ENCODE data around the gene CCDC167. TPM values are rescaled to one million over a fixed set of nuclear protein-coding genes. Genes with fewer than 3 reads are reported as not detected.
A peak's percentile ranks its signal among the peaks of the same experiment; 100 is the strongest.

CCDC167 gene
- total RNA-seq, 2 experiments from 2014 or later: 55.3 to 60.3 TPM

GRCh38 chr6:37539171-37540028 lies 39.7 kb upstream of the CCDC167 start:
- Mint-ChIP-seq H3K4me1 (peaks cover 19% of the 10 kb centered on the region), H3K27me3 (no peaks in the 10 kb centered on the region), H3K36me3 (ENCODE audit: low read depth) (peaks cover 10% of the 10 kb centered on the region), H3K4me3 (no peak overlapping the region), H3K27ac (no peak overlapping the region), H3K9me3 (ENCODE audit: low read depth) (no peaks in the 10 kb centered on the region)
- CTCF ChIA-PET: interaction anchor here (0.7 to 1.9 kb wide), 5 partner anchors 16 to 54 kb away, joined by 3 to 10 read pairs (median 5); no protein-coding TSS in a partner anchor
- ATAC-seq: no peak
- DNase-seq: no peak
- POLR2A ChIA-PET: interaction anchor here (0.6 kb wide), 2 partner anchors 441 to 602 kb away, joined by 3 to 5 read pairs; no protein-coding TSS in a partner anchor
- intact Hi-C loops (cut with DNase I, micrococcal nuclease): loop anchor here in 1 of 2 experiments (2.0 kb wide), 1 partner anchor 27 kb away; no protein-coding TSS in a partner anchor

- H3K9me3 Mint-ChIP-seq (ENCODE audit: low read depth): no peaks in the 10 kb centered on the region
- H3K4me3 Mint-ChIP-seq: no peak overlapping the region
- CTCF ChIA-PET: interaction anchor here (0.7 to 1.9 kb wide), 5 partner anchors 10 to 950 kb away, joined by 3 to 10 read pairs (median 4); no protein-coding TSS in a partner anchor
- intact Hi-C loops (cut with DNase I, micrococcal nuclease): loop anchor here in 1 of 2 experiments (2.0 kb wide), 1 partner anchor 29 kb away; no protein-coding TSS in a partner anchor
- ATAC-seq (peak; percentile 24), DNase-seq (peak; percentile 39)
- H3K27ac Mint-ChIP-seq: no peak overlapping the region
- peaks cover 10% of the 10 kb centered on the region for H3K36me3 Mint-ChIP-seq (ENCODE audit: low read depth)
- H3K4me1 Mint-ChIP-seq: peaks cover 20% of the 10 kb centered on the region
- no peaks in the 10 kb centered on the region for H3K27me3 Mint-ChIP-seq
- POLR2A ChIA-PET: interaction anchor here (0.6 kb wide), 1 partner anchor 664 kb away, joined by 3 read pairs; the partner anchor contains the start of gene PPIL1
These were observed 38.4 kb upstream of the CCDC167 start for GRCh38 chr6:37538107-37538506.

- Mint-ChIP-seq H3K4me1 (peaks cover 18% of the 10 kb centered on the region), H3K4me3 (no peak overlapping the region), H3K27ac (no peak overlapping the region), H3K27me3 (no peaks in the 10 kb centered on the region), H3K9me3 (ENCODE audit: low read depth) (no peaks in the 10 kb centered on the region), H3K36me3 (ENCODE audit: low read depth) (peaks cover 10% of the 10 kb centered on the region)
- intact Hi-C loops (cut with DNase I, micrococcal nuclease): no loop called here
- ChIA-PET CTCF (interaction anchor here (1.2 to 1.5 kb wide), 2 partner anchors 28 to 167 kb away, joined by 3 to 4 read pairs; no protein-coding TSS in a partner anchor), POLR2A (interaction anchor here (0.6 kb wide), 1 partner anchor 358 kb away, joined by 3 read pairs; no protein-coding TSS in a partner anchor)
- ATAC-seq (no peak), DNase-seq (no peak)
These were observed 37.9 kb upstream of the CCDC167 start for GRCh38 chr6:37537548-37537947.

GRCh38 chr6:37536491-37537190 lies 36.9 kb upstream of the CCDC167 start:
- no peak overlapping the region for H3K4me3 Mint-ChIP-seq
- CTCF ChIA-PET: interaction anchor here (0.6 to 1.5 kb wide), 3 partner anchors 29 to 137 kb away, joined by 3 read pairs; no protein-coding TSS in a partner anchor
- ATAC-seq (no peak), DNase-seq (no peak)
- POLR2A ChIA-PET: no interaction called here
- H3K36me3 Mint-ChIP-seq (ENCODE audit: low read depth): peaks cover 10% of the 10 kb centered on the region
- H3K27ac Mint-ChIP-seq: no peak overlapping the region
- intact Hi-C loops (cut with DNase I, micrococcal nuclease): no loop called here
- H3K9me3 Mint-ChIP-seq (ENCODE audit: low read depth): no peaks in the 10 kb centered on the region
- H3K4me1 Mint-ChIP-seq: peaks cover 13% of the 10 kb centered on the region
- H3K27me3 Mint-ChIP-seq: no peaks in the 10 kb centered on the region

- H3K4me3 Mint-ChIP-seq: no peak overlapping the region
- H3K4me1 Mint-ChIP-seq: peaks cover 13% of the 10 kb centered on the region
- CTCF ChIA-PET: interaction anchor here (0.6 to 1.5 kb wide), 5 partner anchors 30 to 156 kb away, joined by 3 read pairs; no protein-coding TSS in a partner anchor
- DNase-seq (no peak), ATAC-seq (no peak)
- H3K27me3 Mint-ChIP-seq: no peaks in the 10 kb centered on the region
- H3K27ac Mint-ChIP-seq: no peak overlapping the region
- H3K9me3 Mint-ChIP-seq (ENCODE audit: low read depth): no peaks in the 10 kb centered on the region
- intact Hi-C loops (cut with DNase I, micrococcal nuclease): no loop called here
- H3K36me3 Mint-ChIP-seq (ENCODE audit: low read depth): peaks cover 10% of the 10 kb centered on the region
- POLR2A ChIA-PET: interaction anchor here (0.7 kb wide), 1 partner anchor 1042 kb away, joined by 3 read pairs; no protein-coding TSS in a partner anchor
These were observed 36.2 kb upstream of the CCDC167 start for GRCh38 chr6:37535759-37536490.

GRCh38 chr6:37535428-37535758 lies 35.7 kb upstream of the CCDC167 start:
- Mint-ChIP-seq H3K9me3 (ENCODE audit: low read depth) (no peaks in the 10 kb centered on the region), H3K4me3 (no peak overlapping the region), H3K36me3 (ENCODE audit: low read depth) (peaks cover 10% of the 10 kb centered on the region), H3K4me1 (peaks cover 12% of the 10 kb centered on the region), H3K27ac (no peak overlapping the region), H3K27me3 (no peaks in the 10 kb centered on the region)
- no peak for ATAC-seq
- ChIA-PET POLR2A (interaction anchor here (0.7 kb wide), 1 partner anchor 1042 kb away, joined by 3 read pairs; no protein-coding TSS in a partner anchor), CTCF (interaction anchor here (0.7 to 1.2 kb wide), 2 partner anchors 30 to 157 kb away, joined by 3 read pairs; no protein-coding TSS in a partner anchor)
- no peak for DNase-seq
- intact Hi-C loops (cut with DNase I, micrococcal nuclease): no loop called here

- Mint-ChIP-seq H3K4me3 (no peak overlapping the region), H3K27ac (no peak overlapping the region), H3K27me3 (no peaks in the 10 kb centered on the region), H3K9me3 (ENCODE audit: low read depth) (no peaks in the 10 kb centered on the region), H3K36me3 (ENCODE audit: low read depth) (peaks cover 10% of the 10 kb centered on the region), H3K4me1 (peaks cover 7% of the 10 kb centered on the region)
- POLR2A ChIA-PET: no interaction called here
- no peak for ATAC-seq
- intact Hi-C loops (cut with DNase I, micrococcal nuclease): no loop called here
- DNase-seq: no peak
- CTCF ChIA-PET: interaction anchor here (1.2 kb wide), 1 partner anchor 31 kb away, joined by 3 read pairs; no protein-coding TSS in a partner anchor
These were observed 35.2 kb upstream of the CCDC167 start for GRCh38 chr6:37534893-37535292.

GRCh38 chr6:37532122-37532521 lies 32.4 kb upstream of the CCDC167 start:
- ATAC-seq (no peak), DNase-seq (no peak)
- H3K9me3 Mint-ChIP-seq (ENCODE audit: low read depth): no peaks in the 10 kb centered on the region
- intact Hi-C loops (cut with DNase I, micrococcal nuclease): no loop called here
- H3K27me3 Mint-ChIP-seq: no peaks in the 10 kb centered on the region
- CTCF ChIA-PET: interaction anchor here (0.5 to 0.9 kb wide), 4 partner anchors 29 to 72 kb away, joined by 3 to 5 read pairs (median 3); no protein-coding TSS in a partner anchor
- POLR2A ChIA-PET: no interaction called here
- no peak overlapping the region for H3K27ac Mint-ChIP-seq
- peaks cover 6% of the 10 kb centered on the region for H3K36me3 Mint-ChIP-seq (ENCODE audit: low read depth)
- peaks cover 5% of the 10 kb centered on the region for H3K4me1 Mint-ChIP-seq
- H3K4me3 Mint-ChIP-seq: no peak overlapping the region

- intact Hi-C loops (cut with DNase I, micrococcal nuclease): no loop called here
- CTCF ChIA-PET: interaction anchor here (0.5 to 0.9 kb wide), 3 partner anchors 29 to 71 kb away, joined by 3 read pairs; no protein-coding TSS in a partner anchor
- DNase-seq (no peak), ATAC-seq (no peak)
- no peaks in the 10 kb centered on the region for H3K27me3 Mint-ChIP-seq
- H3K9me3 Mint-ChIP-seq (ENCODE audit: low read depth): no peaks in the 10 kb centered on the region
- POLR2A ChIA-PET: no interaction called here
- H3K4me1 Mint-ChIP-seq: peaks cover 10% of the 10 kb centered on the region
- peaks cover 6% of the 10 kb centered on the region for H3K36me3 Mint-ChIP-seq (ENCODE audit: low read depth)
- no peak overlapping the region for H3K27ac Mint-ChIP-seq
- no peak overlapping the region for H3K4me3 Mint-ChIP-seq
These were observed 31.8 kb upstream of the CCDC167 start for GRCh38 chr6:37531437-37532036.

GRCh38 chr6:37531026-37531425 lies 31.3 kb upstream of the CCDC167 start:
- Mint-ChIP-seq H3K36me3 (ENCODE audit: low read depth) (peaks cover 6% of the 10 kb centered on the region), H3K4me3 (no peak overlapping the region), H3K27ac (no peak overlapping the region), H3K9me3 (ENCODE audit: low read depth) (no peaks in the 10 kb centered on the region), H3K27me3 (no peaks in the 10 kb centered on the region), H3K4me1 (peaks cover 13% of the 10 kb centered on the region)
- ChIA-PET CTCF (interaction anchor here (0.9 kb wide), 1 partner anchor 57 kb away, joined by 3 read pairs; no protein-coding TSS in a partner anchor), POLR2A (no interaction called here)
- no peak for DNase-seq
- intact Hi-C loops (cut with DNase I, micrococcal nuclease): no loop called here
- no peak for ATAC-seq
